SJCRH30 (cell line): ENCODE measurements around the gene TAAR2. TPM values are rescaled to one million over a fixed set of nuclear protein-coding genes. Genes with fewer than 3 reads are reported as not detected.
"Not testable (repeated sequence)": the region's sequence is repeated elsewhere in the genome, so short reads cannot be mapped to it uniquely, and the experiment has no call there.

Experiments used
- DNase-seq, 2 experiments: peaks; one replicate each; pipeline ENCODE4 v3.0.0-alpha.2; 2015 to 2020
- H3K27ac ChIP-seq: fragments of 250-450 bp; sonication (Bioruptor Pico); 2 replicates; pipeline ENCODE4 v1.5.1; 2020; ENCODE audit warnings: mild to moderate bottlenecking, moderate library complexity
- H3K27me3 ChIP-seq: fragments of 250-450 bp; sonication (Bioruptor Pico); 2 replicates; pipeline ENCODE4 v1.5.1; 2020; ENCODE audit warnings: mild to moderate bottlenecking, moderate library complexity
- H3K36me3 ChIP-seq: fragments of 250-450 bp; sonication (Bioruptor Pico); 2 replicates; pipeline ENCODE4 v1.5.1; 2020; ENCODE audit warnings: mild to moderate bottlenecking, moderate library complexity
- H3K4me1 ChIP-seq: fragments of 250-450 bp; sonication (Bioruptor Pico); 2 replicates; pipeline ENCODE4 v1.5.1; 2020; ENCODE audit warnings: mild to moderate bottlenecking, moderate library complexity
- H3K4me3 ChIP-seq: fragments of 250-450 bp; sonication (Bioruptor Pico); 2 replicates; pipeline ENCODE4 v1.5.1; 2020; ENCODE audit warnings: mild to moderate bottlenecking, moderate library complexity
- H3K9me3 ChIP-seq: fragments of 250-450 bp; sonication (Bioruptor Pico); replicated peaks from 2 replicates; pipeline ENCODE4 v1.5.1; 2020; ENCODE audit warnings: mild to moderate bottlenecking, moderate library complexity
- total RNA-seq: library from RNA; depleted of rRNA; stranded (reverse); fragments of >200 nt; shearing (Covaris generic); gene quantifications from 2 replicates; pipeline ENCODE4 v1.2.3, GENCODE V29; 2014

The TAAR2 gene
- total RNA-seq, 1 experiment from 2014 or later = not detected

DNA sequence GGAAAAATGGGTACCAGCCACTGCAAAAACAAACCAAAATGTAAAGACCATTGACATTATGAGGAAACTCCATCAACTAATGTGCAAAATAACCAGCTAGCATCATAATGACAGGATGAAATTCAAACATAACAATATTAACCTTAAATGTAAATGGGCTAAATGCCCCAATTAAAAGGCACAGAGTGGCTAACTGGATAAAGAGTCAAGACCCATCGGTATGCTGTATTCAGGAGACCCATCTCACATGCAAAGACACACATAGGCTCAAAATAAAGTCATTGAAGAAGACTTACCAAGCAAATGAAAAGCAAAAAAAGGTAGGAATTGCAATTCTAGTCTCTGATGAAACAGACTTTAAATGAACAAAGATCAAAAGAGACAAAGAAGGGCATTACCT is 13.1 kb upstream of the TAAR2 start:
- H3K4me1 ChIP-seq, H3K27me3 ChIP-seq, H3K36me3 ChIP-seq, H3K9me3 ChIP-seq, H3K27ac ChIP-seq, H3K4me3 ChIP-seq, DNase-seq: not testable (repeated sequence)

DNA sequence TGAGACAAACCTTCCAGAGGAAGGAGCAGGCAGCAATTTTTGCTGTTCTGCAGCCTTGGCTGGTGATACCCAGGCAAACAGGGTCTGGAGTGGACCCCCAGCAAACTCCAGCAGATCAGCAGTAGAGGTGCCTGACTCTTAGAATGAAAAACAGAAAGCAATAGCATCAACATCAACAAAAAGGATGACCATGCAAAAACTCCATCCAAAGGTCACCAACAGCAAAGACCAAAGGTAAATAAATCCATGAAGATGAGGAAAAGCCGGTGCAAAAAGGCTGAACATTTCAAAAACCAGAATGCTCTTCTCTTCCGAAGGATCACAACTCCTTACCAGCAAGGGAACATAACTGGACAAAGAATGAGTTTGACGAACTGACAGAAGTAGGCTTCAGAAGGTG is 11.8 kb upstream of the TAAR2 start:
- H3K36me3 ChIP-seq, H3K27ac ChIP-seq, H3K4me1 ChIP-seq, H3K9me3 ChIP-seq, H3K27me3 ChIP-seq, H3K4me3 ChIP-seq, DNase-seq: not testable (repeated sequence)

DNA sequence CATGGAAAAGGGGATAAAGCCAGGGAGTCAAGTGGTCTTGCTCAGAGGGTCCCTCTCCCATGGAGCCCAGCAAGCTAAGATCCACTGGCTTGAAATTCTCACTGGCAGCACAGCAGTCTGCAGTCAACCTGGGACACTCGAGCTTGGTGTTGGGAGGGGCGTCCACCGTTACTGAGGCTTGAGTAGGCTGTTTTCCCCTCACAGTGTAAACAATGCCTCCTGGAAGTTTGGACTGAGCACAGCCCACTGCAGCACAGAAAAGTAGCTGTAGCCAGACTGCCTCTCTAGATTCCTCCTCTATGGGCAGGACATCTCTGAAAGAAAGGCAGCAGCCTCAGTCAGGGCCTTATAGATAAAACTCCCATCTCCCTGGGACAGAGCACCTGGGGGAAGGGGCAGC is 11.2 kb upstream of the TAAR2 start:
- H3K36me3 ChIP-seq, H3K4me3 ChIP-seq, H3K27ac ChIP-seq, H3K4me1 ChIP-seq, H3K27me3 ChIP-seq, DNase-seq, H3K9me3 ChIP-seq: not testable (repeated sequence)

DNA sequence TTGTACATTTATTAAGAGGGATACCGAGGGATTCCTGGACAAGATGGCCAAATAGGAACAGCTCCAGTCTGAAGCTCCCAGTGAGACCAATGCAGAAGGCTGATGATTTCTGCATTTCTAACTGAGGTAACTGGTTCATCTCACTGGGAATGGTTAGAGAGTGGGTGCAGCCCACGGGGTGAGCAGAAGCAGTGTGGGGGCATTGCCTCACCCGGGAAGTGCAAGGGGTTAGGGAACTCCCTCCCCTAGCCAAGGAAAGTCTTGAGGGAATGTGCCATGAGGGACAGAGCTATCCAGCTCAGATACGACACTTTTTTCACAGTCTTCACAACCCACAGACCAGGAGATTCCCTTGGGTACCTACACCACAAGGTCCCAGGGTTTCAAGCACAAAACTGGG is 10.7 kb upstream of the TAAR2 start:
- H3K27ac ChIP-seq = no peak overlapping the region
- DNase-seq = no peak
- H3K36me3 ChIP-seq = no peaks in the 10 kb centered on the region
- no peaks in the 10 kb centered on the region for H3K9me3 ChIP-seq
- H3K4me3 ChIP-seq = no peak overlapping the region
- H3K4me1 ChIP-seq = no peaks in the 10 kb centered on the region
- no peaks in the 10 kb centered on the region for H3K27me3 ChIP-seq

DNA sequence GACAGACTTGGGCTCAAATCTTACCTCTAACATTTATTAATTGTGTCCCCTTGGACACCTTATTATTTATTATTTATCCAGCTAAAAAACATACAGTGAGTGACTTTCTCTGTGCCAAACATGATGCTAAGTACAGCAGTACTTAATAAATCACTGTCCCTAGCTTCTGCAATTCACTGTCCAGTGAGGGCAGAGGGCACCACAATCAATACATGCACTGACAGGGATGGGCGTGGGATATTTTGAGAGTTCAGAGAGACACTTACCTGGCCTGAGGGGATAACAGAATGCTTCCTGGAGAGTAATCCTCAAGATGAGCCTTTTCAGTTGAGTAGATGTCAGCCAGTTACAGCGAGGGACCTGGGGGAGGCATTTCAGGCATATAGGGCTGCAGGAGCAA is 9.3 kb upstream of the TAAR2 start:
- Histone ChIP-seq H3K4me1 (no peaks in the 10 kb centered on the region), H3K9me3 (no peaks in the 10 kb centered on the region), H3K27me3 (no peaks in the 10 kb centered on the region), H3K36me3 (no peaks in the 10 kb centered on the region), H3K27ac (no peak overlapping the region), H3K4me3 (no peak overlapping the region)
- DNase-seq = no peak

DNA sequence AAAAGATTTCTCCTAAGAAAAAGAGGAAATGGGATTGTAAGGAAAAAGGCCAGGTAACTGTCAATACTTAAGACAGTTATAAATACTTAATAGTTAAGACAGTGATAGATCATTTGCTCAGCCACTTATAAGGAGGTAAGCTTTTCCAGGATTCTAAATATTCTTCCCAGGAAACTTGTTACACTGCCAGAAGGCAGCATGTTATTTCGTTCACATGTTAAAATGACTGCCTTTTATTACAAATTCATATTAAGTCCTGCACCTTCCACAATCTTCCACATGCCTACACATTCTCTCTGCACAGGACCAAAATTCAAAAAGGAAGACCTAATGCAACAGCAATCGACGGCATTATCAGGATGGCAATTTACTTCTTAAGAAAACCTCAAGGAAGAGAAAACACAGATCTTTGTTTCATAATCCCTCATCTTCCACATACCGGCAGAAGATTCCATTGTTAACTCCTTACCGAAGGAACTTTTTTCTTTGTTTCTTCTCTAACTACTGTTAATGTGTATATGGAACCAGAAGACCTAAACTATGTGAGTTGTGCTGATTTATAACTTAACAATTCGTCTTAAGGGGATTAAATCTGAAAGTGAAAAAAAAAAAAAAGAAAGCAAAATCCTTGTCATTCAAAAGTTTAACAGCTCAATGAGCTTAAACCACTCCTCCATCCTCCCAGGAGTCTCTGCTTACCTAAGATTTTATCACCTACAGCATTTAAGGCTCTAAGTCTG is 799 bp downstream of the TAAR2 start:
- H3K4me3 ChIP-seq = no peak overlapping the region
- no peak overlapping the region for H3K27ac ChIP-seq
- no peaks in the 10 kb centered on the region; the same call in 1 of the 2 replicates for H3K27me3 ChIP-seq
- H3K36me3 ChIP-seq = no peaks in the 10 kb centered on the region
- H3K4me1 ChIP-seq = no peaks in the 10 kb centered on the region
- H3K9me3 ChIP-seq = no peaks in the 10 kb centered on the region; the same call in 1 of the 2 replicates
- no peak for DNase-seq

DNA sequence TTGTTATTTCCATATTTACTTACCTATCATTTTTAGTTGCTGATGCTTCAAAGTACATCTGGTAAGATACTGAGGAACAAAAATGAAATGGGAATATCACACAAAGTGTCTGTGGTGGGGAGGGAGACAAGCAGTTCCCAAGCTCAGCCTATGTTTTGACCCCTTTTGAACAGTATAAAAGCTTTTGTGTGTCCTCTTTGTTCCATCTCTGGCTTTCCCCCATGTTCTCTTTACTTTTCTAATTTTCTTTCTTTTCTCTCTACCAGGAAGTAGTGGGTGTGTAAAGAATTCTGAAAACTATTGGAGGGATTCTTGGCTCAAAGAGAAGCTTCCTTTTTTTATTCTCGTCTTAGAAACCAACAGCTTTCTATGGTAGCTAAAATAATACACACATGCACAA is 7.4 kb downstream of the TAAR2 start:
- Histone ChIP-seq H3K9me3 (no peaks in the 10 kb centered on the region), H3K36me3 (no peaks in the 10 kb centered on the region), H3K4me3 (no peak overlapping the region), H3K27me3 (peaks cover 11% of the 10 kb centered on the region), H3K4me1 (no peaks in the 10 kb centered on the region), H3K27ac (no peak overlapping the region)
- DNase-seq = no peak

DNA sequence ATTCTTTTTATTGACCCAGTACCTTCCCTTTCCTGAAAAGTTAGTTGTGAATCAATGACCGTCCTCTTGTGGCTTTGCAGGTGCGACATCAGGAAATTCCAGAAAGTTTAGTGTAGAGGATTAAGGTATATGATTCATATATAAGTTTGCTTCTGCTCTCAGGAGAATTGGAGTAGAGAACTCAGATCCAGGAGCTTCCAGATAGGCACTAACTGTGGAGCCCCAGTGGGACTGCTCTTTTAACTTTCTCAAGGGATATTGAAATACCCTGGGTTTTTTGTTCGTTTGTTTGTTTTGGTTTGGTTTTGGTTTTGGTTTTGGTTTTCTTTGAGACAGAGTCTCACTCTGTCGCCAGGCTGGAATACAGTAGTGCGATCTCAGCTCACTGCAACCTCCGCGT is 9.5 kb downstream of the TAAR2 start:
- no peak overlapping the region for H3K27ac ChIP-seq
- H3K27me3 ChIP-seq = peaks cover 11% of the 10 kb centered on the region; the same call in 1 of the 2 replicates
- no peak overlapping the region for H3K4me3 ChIP-seq
- H3K9me3 ChIP-seq = no peaks in the 10 kb centered on the region
- no peaks in the 10 kb centered on the region for H3K36me3 ChIP-seq
- H3K4me1 ChIP-seq = no peaks in the 10 kb centered on the region
- no peak for DNase-seq

DNA sequence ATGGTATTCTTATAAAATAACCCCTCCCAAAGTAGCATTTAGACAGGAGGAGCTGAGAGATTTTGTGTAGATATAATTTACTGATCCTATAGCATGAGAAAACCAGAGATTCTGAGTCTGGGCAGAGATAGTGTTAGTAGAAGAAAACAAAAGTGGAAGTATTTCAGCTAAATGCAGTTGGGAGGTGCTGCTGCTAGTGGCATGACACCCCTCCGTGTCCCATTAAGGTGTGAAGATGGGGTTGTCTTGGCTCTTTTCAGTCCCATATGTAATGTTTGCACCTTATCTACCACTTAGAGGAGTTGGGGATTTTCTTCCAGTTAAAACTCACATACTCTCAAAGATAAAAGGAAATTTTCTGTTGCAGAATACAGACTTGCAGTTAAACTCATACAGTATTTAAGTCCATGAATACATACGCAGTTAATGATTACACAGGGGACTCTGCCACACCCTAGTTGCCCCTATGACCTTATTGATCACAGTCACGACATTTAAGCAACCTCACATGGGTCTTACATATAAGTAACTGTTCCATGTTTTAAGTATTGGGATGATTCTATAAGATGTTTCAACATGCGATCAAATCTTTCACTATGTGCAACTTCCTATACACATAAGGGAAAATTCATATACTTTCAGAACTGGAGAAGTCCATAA is 11.5 kb downstream of the TAAR2 start:
- H3K36me3 ChIP-seq = no peaks in the 10 kb centered on the region
- H3K9me3 ChIP-seq = no peaks in the 10 kb centered on the region
- no peaks in the 10 kb centered on the region for H3K4me1 ChIP-seq
- no peak overlapping the region for H3K4me3 ChIP-seq
- H3K27me3 ChIP-seq = peaks cover 11% of the 10 kb centered on the region; the same call in 1 of the 2 replicates
- H3K27ac ChIP-seq = no peak overlapping the region
- DNase-seq = no peak

DNA sequence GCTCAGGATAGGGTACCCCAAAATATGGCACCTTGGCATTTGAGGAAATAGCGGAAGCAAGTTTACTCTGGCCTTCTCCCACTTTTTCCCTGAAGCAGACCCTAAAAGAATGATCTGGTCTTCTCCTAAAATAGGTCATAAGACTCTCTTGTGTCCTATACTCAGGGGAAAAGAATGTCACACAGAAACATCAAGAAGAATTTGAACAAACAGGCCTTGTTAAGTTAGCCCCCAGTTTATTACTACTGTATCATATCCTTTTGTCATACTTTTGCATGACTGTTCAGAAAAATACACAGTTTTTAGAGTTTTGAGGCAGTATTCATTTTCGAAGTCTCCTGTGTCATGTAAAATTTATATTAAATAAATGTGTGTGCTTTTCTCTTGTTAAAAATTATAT is 12.5 kb downstream of the TAAR2 start:
- Histone ChIP-seq H3K4me1 (no peaks in the 10 kb centered on the region), H3K27me3 (peaks cover 11% of the 10 kb centered on the region; the same call in 1 of the 2 replicates), H3K27ac (no peak overlapping the region), H3K36me3 (no peaks in the 10 kb centered on the region), H3K9me3 (no peaks in the 10 kb centered on the region), H3K4me3 (no peak overlapping the region)
- DNase-seq = no peak

DNA sequence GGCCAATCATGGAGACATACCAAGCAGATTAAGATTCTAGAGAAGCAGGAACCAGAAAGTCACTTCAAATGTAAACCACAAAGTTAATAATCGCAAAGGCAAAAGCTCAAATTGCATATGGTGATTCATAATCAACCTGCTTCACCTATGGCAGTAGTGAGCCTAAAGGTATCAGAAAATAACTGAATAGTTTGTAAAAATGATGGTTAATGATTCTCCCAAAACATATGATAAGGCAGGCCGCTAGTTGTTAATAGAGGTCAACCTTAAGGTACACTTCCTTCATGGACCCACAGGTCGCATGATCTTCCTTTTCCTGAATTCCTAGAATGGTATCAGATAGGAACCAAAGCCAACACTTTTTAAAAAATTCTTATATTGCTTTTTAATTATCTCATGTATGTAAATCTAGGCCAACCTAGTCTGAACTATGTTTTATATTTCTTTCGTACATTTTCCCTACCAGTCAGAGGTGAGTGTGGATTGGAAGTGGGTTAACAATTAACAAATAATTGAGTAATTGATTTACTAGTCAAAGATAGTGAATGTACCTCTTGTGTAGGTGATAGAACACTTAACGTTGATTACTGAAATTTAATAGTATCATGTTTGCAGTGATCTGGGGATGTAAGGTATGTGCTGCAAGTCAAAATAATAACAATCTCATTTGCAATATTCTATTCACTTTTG is 16.4 kb downstream of the TAAR2 start:
- Histone ChIP-seq H3K4me1 (no peaks in the 10 kb centered on the region), H3K27me3 (no peaks in the 10 kb centered on the region), H3K36me3 (no peaks in the 10 kb centered on the region), H3K9me3 (no peaks in the 10 kb centered on the region), H3K4me3 (no peak overlapping the region), H3K27ac (no peak overlapping the region)
- no peak for DNase-seq

DNA sequence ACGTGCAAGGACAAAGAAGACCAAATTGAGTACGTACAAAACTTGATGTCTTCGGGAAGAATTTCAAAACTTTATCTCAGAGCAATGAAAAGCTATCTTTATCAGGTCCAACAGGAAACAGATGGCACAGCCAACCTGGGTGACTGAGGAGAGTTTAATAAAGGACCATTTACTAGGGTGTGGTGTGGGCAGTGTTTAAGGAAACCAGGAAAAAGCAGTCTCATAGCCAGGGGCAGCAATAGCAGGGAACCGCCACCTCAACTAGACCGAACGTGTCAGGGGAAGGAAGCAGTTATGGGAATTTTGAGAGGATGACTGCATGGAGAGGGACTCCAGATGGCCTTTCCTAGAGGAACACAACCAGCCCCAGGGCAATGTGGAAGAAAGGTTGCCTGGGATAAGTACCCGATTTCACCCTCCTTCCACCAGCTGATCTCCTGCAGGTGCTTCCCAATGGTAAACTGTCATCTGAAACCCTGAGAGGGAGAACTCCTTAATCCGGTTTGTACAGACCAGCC is 19.4 kb downstream of the TAAR2 start:
- Histone ChIP-seq H3K4me3 (no peak overlapping the region), H3K36me3 (no peaks in the 10 kb centered on the region), H3K9me3 (no peaks in the 10 kb centered on the region), H3K27ac (no peak overlapping the region), H3K4me1 (no peaks in the 10 kb centered on the region), H3K27me3 (no peaks in the 10 kb centered on the region)
- DNase-seq = no peak

DNA sequence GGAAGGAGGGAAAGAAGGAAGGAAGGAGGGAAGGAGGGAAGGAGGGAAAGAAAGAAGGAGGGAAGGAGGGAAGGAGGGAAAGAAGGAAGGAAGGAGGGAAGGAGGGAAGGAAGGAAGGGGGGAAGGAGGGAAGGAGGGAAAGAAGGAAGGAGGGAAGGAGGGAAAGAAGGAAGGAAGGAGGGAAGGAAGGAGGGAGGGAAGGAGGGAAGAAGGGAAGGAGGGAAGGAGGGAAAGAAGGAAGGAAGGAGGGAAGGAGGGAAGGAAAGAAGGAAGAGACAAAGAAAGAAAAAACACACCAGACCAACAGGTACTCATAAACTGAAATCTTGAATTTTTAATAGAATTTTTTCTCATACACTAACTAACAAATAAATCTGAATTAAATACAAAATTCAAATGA is 23.2 kb downstream of the TAAR2 start:
- H3K4me3 ChIP-seq, H3K36me3 ChIP-seq, H3K4me1 ChIP-seq, H3K27me3 ChIP-seq, H3K9me3 ChIP-seq, DNase-seq, H3K27ac ChIP-seq: not testable (repeated sequence)

DNA sequence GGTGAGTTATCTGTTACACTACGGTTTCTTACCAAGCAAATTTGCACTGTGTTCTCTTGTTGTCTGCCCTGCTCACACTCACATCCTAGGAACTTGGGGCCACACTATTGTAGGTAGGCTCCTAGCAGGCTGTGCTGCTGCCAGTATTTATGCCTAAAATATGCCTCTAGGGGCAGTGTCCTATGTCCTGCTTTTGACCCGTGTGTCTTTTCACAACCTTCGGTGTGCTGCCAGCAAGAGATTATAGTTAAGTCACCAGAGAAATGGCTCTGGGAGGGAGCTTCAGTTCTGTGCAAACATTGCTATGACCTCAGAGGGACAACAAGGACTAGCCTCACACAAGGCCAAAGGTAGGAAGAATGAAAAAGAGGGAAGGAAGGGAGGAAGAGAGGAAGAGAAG is 25.6 kb downstream of the TAAR2 start:
- no peaks in the 10 kb centered on the region for H3K4me1 ChIP-seq

DNA sequence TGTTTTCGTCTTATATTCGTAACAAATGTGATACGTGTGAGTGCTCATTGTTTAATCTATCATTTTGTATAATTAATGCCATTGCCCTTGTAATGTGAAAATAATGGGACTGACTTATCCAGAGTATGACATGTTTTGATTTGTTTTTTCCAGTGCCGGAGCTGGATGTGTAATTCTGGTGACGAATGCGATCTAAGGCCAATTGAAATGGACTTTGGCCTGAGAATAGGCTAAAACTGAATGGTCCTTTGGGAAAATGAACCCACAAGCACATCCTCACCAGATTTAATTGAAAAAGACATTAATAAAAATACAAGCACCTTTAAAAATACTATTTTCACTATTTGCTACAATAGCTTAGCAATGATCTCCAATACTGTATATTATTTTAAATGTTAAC is 27.9 kb downstream of the TAAR2 start:
- no peak overlapping the region for H3K27ac ChIP-seq
- H3K9me3 ChIP-seq = no peaks in the 10 kb centered on the region
- H3K36me3 ChIP-seq = no peaks in the 10 kb centered on the region
- H3K4me3 ChIP-seq = no peak overlapping the region
- no peak for DNase-seq
- no peaks in the 10 kb centered on the region for H3K4me1 ChIP-seq
- H3K27me3 ChIP-seq = no peaks in the 10 kb centered on the region

More for the DNA sequence above, 25.6 kb downstream of the TAAR2 start:
- no peak overlapping the region for H3K4me3 ChIP-seq
- no peak overlapping the region for H3K27ac ChIP-seq
- no peaks in the 10 kb centered on the region for H3K27me3 ChIP-seq
- DNase-seq = peak; percentile 6 to 35
- H3K9me3 ChIP-seq = no peaks in the 10 kb centered on the region
- H3K36me3 ChIP-seq = no peaks in the 10 kb centered on the region
